ENCODE data around the gene PUS1. TPM values are rescaled to one million over a fixed set of nuclear protein-coding genes. Genes with fewer than 3 reads are reported as not detected.

Gene PUS1
- total RNA-seq, 3 donors from 2014 or later: 21.0 to 28.3 (median 22.9) TPM

DNA sequence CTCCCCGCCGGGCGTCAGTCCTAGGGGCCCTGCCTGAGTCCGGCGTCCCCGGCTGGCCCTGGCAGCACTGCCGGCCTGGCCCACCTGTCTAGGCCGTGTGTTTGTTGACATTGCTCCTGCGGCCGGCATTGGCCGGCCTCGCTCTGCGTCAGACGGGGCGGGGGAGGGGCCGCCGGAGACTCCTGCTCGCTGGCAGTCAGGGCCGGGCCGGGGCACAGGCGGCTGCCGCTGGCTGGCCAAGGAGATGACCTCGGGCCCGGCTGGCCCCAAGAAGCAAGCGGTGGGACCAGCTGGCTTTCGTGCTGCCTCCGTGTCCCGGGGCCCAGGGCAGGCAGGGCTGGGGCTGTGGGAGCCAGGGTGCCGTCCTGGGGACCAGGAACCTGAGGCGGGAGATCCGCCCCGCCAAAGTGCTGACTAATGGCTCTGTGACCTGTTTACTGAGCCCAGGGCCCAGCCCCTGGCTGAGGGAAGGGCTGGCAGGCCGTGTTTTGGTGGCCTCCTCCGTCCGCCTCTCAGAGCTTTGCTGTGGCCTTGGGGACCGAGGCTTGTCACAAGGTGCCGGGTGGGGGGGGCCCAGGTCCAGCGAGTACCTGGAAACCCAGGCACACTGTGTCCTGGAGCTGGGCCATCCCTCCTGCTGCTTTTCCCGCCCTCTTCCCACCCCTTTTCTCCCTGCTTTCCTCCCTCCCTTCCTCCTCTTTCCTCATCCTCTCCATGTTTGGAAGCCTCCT is 32.8 kb upstream of the PUS1 start:
- ATAC-seq: peak; percentile 89
- peaks cover 13% of the 10 kb centered on the region for H3K4me1 ChIP-seq (ENCODE audit: low read depth)
- intact Hi-C loops (cut with DNase I, micrococcal nuclease): no loop called here

GRCh38 chr12:131896811-131897270 is 32.2 kb upstream of the PUS1 start:
- TF ChIP-seq, protein P1, sequence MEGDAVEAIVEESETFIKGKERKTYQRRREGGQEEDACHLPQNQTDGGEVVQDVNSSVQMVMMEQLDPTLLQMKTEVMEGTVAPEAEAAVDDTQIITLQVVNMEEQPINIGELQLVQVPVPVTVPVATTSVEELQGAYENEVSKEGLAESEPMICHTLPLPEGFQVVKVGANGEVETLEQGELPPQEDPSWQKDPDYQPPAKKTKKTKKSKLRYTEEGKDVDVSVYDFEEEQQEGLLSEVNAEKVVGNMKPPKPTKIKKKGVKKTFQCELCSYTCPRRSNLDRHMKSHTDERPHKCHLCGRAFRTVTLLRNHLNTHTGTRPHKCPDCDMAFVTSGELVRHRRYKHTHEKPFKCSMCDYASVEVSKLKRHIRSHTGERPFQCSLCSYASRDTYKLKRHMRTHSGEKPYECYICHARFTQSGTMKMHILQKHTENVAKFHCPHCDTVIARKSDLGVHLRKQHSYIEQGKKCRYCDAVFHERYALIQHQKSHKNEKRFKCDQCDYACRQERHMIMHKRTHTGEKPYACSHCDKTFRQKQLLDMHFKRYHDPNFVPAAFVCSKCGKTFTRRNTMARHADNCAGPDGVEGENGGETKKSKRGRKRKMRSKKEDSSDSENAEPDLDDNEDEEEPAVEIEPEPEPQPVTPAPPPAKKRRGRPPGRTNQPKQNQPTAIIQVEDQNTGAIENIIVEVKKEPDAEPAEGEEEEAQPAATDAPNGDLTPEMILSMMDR (IDR thresholded peaks at IDR 0.05): no peak
- H3K4me1 ChIP-seq (ENCODE audit: low read depth): peaks cover 14% of the 10 kb centered on the region
- intact Hi-C loops (cut with DNase I, micrococcal nuclease): no loop called here
- H3K36me3 ChIP-seq (ENCODE audit: low read depth): no peaks in the 10 kb centered on the region
- H3K9me3 ChIP-seq: no peaks in the 10 kb centered on the region
- DNase-seq (peak in 2 of 3 donors; percentile 76 to 82), ATAC-seq (no peak)
- H3K4me3 ChIP-seq: no peak overlapping the region

More for the DNA sequence above, 32.8 kb upstream of the PUS1 start:
- Histone ChIP-seq H3K4me3 (peak overlapping the region; percentile 7), H3K36me3 (ENCODE audit: low read depth) (no peaks in the 10 kb centered on the region), H3K9me3 (no peaks in the 10 kb centered on the region)
- DNase-seq: peak; percentile 94 to 95 (median 94)
- TF ChIP-seq, protein P1 (IDR thresholded peaks at IDR 0.05): no peak

GRCh38 chr12:131897276-131897675 is 31.8 kb upstream of the PUS1 start:
- Histone ChIP-seq H3K4me3 (no peak overlapping the region), H3K36me3 (ENCODE audit: low read depth) (no peaks in the 10 kb centered on the region), H3K4me1 (ENCODE audit: low read depth) (peaks cover 18% of the 10 kb centered on the region), H3K9me3 (no peaks in the 10 kb centered on the region)
- DNase-seq: peak in 2 of 3 donors; percentile 39 to 48
- no peak for ATAC-seq
- intact Hi-C loops (cut with DNase I, micrococcal nuclease): no loop called here
- TF ChIP-seq, protein P1 (IDR thresholded peaks at IDR 0.05): no peak

DNA sequence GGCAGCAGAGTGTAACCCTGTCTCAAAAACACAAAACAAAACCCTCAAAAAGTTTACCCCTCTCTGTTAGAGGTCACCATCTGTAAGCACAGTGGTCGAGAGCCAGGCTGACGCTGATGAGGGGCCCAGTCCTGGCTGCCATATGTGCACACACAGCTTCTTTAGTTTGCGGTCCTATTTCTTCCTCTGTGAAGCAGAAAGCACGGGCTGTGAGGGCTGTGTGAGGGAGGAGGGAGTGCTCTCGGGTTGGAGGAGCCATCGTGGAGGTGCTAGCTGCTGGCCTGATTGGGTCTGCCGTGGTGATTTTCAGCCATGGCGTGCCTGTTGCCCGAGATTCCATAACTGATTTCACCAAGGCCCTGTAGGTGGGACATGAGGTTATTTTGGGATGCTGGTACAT is 31.2 kb upstream of the PUS1 start:
- H3K36me3 ChIP-seq (ENCODE audit: low read depth): no peaks in the 10 kb centered on the region
- intact Hi-C loops (cut with DNase I, micrococcal nuclease): no loop called here
- DNase-seq (peak in 1 of 3 donors; percentile 23), ATAC-seq (no peak)
- H3K4me3 ChIP-seq: no peak overlapping the region
- H3K9me3 ChIP-seq: no peaks in the 10 kb centered on the region
- TF ChIP-seq, protein P1 (IDR thresholded peaks at IDR 0.05): no peak
- H3K4me1 ChIP-seq (ENCODE audit: low read depth): peaks cover 18% of the 10 kb centered on the region

GRCh38 chr12:131900397-131900796 is 28.7 kb upstream of the PUS1 start:
- no peak overlapping the region for H3K4me3 ChIP-seq
- peak in 1 of 3 donors; percentile 17 for DNase-seq
- H3K9me3 ChIP-seq: no peaks in the 10 kb centered on the region
- ATAC-seq: no peak
- no peaks in the 10 kb centered on the region for H3K36me3 ChIP-seq (ENCODE audit: low read depth)
- peaks cover 16% of the 10 kb centered on the region for H3K4me1 ChIP-seq (ENCODE audit: low read depth)
- TF ChIP-seq, protein P1 (IDR thresholded peaks at IDR 0.05): no peak
- intact Hi-C loops (cut with DNase I, micrococcal nuclease): no loop called here

Data from mucosa of descending colon (tissue), 3 donors.